Muscle of arm (tissue), 12 donors: ENCODE measurements around the gene CISD3. TPM values are rescaled to one million over a fixed set of nuclear protein-coding genes. Genes with fewer than 3 reads are reported as not detected.
A peak's percentile ranks its signal among the peaks of the same experiment; 100 is the strongest.

ENCODE experiments used
- DNase-seq: peaks from one replicate; pipeline ENCODE4 v3.0.0-alpha.2; 2013
- polyA plus RNA-seq, 12 donors: library from polyadenylated mRNA; unstranded; fragments of 120-200 nt; gene quantifications; one replicate each; pipeline ENCODE4 v1.2.1, GENCODE V29; 2013; ENCODE audit not compliant: insufficient read length in 12 of 12

CISD3 gene
- polyA plus RNA-seq, 12 donors, result 10.7 to 17.4 (median 13.3) TPM; not detected in 1

DNA sequence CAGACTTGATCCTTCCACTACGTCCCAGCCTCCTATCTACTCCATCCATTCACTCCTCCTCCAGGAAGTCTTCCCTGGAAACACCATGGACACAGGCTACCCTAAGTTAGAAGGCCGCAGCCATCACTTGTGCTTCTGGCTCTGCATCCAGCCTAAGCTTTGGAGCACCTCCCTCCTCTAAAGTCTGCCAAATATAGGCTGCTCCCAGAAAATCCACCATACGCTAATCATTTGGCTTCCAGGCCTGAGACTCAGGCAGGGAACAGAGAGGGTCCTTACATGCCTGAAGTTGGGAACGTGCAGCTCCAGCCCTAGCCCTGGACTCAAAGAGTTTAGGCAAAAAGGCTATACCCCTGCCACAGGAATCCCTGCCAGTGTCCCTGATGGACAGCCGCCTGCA, 11.3 kb downstream of the CISD3 start:
- DNase-seq, result peak; percentile 61

DNA sequence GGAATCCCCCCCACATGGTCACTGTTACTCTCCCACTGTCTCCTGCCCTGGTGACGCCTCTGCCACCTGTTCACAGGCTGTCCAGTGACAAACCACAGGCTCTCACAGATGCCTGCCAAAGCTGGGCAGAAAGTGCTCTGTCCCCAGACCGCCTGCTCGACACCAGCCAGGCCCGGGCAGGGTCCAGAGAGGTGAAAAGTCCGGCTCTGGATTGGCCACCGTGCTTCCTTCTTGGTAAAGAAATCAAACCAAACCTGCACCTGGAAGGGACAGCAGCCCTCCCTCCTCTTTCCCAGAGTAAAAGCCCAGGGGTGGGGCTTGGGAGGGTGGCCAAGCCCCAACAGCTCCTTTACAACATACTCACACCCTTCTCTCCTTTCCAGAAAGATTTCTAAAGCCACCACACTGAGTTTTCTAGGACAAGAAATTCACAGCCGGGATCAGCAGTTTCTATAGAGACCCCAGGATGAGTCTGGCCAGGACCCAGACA, 11.8 kb downstream of the CISD3 start:
- DNase-seq, result peak; percentile 87

DNA sequence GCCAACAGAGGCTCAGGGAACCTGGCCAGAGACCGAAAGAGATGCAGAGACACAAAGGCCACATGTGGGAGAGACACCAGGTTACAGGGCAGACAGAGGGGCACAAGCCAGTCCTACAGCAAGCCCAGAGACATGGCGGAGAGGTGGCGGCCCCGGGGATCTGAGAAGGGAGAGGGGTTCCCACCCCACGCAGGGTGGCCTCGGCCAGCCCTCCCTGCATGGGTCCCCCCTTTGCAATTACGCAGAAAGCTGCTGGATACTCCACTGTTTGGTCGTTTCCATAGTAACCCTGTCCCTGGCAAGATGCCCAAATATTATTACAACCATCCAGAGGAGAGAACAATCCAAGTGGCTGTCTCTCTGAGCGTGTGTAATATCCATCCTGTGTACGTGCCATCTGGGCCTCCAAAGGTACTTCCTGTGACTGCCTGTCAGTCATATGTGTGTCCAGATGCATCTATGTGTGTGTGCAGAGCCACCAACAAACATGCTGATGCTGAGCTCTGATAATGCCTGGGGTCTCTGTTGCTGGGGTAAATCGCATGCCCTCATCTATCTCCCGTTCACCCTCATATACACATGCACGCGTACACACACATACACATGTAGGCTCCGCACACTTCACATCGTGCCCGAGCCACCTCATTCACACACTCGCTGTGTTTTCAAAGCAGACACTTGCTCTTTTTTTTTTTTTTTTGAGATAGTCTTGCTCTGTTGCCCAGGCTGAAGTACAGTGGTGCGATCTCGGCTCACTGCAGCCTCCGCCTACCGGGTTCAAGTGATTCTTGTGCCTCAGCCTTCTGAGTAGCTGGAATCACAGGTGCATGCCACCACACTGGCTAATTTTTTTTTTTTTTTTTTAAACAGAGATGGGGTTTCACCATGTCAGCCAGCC, 12.5 kb downstream of the CISD3 start:
- DNase-seq, result peak; percentile 96

DNA sequence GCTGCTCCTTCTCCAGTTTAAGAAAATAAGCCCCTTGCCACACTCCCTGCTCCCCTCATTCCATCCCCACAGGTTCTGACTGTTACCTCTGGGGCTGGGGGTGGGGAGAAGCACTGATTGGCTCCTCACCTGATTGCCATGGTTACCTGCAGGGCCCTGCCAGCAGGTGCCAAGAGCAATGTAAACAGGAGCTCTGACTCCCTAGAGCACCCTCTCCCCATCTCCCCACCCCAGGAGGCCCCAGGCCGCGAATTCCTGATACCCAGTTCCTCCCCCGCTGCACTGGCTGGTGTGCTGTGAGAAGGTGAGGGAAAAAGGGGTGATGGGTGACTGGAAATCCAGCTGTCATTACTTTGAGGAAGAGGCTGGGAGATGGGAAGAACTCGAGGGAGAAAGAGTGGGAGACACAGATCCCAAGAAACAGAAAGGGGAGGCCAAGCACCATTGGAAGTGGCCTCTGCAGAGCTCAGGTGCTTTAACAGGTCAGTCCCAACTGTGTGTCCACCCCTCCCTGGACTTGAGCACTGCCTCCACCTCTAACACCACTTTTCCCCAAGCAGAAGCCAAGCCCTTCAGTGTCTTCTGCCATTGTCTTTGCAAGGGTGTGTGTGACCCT, 13.5 kb downstream of the CISD3 start:
- no peak for DNase-seq

DNA sequence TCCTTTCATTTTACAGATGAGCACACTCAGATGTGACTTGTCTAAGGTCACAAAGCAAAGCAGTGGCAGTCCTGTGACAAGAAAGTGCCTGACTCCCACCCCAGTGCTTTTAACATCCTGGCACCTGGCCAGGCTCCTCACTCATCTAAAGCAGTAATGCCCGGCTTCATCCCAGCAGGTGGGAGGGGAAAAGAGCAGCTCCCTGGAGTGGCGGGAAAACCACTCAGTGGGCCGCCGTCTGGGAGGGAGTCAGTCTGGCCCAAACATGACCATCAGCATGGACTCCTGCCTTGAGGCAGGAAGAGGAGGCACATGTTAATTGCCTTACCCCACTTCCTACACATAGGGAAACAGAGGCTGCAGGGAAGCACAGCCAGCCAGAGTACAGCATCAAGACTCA, 15.4 kb downstream of the CISD3 start:
- no peak for DNase-seq

DNA sequence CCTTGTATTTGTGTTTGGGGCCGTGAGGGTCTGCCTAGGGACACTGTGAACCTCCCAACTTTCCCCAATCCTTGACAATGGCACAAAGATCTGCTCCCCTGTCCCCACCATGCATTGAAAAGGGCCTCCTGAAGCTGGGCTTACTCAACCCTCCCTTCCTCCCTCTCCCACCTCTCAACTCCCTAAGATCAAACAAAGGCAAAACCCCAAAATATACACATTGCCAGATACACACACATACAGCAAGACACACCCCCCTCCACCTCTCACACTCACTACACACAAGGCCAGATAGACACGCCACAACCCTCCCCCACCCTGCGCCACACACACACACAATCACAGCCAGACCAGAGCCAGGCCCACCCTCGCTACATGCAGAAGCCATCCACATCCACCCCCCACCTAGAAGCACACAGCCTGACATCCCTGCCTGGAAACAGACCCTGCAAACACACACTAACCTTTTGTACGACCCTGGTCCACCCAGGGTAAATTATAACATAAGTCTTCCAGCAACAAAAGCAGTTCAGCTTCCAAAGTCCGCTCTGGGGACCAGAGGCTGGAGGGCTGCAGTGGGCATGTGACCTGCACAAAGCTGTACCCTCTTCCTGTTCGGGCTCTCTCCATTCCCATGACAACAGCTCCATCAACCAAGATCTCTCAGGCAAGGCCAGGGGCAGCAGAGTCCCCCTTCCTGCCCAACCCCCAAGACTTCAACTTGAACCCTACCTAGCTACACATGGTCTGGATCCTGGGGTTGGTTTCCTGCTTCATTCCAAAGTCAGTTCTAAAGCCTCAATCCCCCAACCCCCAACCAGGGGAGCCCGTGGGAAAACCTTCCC, 16.1 kb downstream of the CISD3 start:
- DNase-seq, result no peak

DNA sequence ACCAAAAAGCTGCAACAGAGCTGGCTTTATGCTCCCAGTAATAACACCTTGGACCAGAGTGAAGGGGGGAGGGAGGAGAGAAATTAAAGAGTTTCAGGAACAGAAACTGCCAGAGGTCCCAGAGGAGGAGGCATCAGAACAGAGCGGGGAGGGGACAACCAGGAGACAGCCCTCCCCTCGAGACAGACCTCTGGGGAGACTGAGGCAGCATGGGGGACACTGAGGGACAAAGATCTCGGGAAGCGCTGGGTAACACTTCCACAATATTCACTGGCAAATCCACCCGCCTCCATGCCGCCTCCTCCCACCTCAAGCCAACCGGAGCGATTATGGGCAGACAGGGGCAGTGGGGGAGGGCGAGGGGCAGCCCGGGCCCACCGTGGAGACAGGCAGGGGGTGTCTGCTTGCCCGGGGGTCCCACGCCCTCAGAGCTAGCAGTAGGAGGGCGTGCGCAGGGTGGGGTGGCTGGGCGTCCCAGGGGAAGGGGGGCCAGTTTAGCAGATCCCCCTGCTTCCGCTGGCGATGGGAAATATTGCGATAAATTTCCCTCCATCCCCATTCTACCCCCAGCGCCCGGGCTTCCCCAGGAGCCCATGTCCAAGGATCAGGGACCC, 16.8 kb downstream of the CISD3 start:
- no peak for DNase-seq

DNA sequence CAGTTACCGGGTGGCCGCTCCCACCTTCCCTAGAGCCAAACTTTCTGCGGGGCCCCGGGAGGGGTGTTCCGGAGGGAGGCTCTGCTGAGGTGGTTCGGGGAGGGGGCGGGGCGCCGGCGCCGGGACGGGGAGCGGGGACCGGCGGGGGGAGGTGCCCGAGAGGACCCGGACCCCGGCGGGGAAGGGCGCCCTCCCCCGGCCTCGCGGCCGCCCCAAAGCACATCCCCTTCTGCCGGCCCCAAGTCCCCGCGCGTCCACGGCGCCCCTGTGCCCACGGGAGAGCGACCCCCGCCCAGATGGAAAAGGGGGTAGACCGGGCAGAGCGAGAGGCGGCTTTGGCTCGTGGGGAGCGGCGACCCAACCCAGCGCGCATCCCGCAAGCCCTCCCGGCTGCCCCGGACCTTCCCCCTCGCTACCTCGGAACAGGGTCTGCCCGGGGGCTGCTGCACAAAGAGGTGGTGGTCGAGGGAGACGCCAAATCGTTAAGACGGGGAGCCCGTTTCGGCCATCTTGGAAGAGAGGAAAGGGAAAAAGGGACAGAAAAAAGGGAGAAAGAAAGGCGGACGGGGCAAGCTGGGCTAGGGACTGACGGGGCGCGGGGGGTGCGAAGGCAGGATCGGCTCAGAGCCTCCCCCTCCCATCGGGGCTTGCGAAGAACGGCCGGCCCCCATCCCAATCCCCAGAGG, 17.5 kb downstream of the CISD3 start:
- peak; percentile 41 for DNase-seq

DNA sequence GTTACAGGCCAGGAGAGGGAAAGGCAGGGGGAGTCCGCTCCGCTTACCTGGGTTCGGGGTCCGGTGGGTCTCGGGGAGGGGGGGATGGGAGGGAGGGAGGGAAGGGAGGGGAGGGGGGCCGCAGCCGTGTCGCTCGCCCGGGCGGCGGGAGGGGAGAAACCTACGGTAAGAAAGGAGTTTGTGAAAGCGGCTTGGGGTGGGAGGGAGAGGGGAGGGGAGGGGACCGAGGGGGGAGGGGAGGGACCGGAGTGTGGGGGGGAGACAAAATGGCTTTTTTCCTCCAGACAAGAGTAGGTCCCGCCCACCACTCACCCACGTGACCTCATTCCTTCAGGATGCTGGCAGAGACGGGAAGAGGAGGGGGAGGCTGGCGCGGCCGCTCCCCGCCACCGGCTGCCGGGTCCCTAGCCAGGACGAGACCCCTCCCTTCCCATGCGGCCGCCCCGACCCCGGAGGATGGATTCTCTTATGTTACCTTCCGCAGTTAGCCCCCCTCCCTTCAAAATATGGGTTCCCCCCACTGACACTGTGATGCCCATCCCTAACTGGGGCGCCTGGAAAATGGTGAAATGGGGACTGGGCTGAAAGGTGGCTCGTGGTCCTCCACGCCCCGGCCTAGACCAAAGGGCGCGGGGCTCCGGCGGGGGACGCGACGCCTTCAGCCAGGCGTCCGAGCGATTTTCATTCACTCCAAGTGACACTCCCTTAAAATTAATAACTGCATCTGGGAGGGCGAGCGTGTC, 18.2 kb downstream of the CISD3 start, which contains the start of gene PCGF2:
Gene PCGF2, minus strand, starts transcription at position 188 of the 743 bp plus-strand sequence. CDS start 7,934 bp downstream, outside the sequence.
- DNase-seq, result peak; percentile 94

DNA sequence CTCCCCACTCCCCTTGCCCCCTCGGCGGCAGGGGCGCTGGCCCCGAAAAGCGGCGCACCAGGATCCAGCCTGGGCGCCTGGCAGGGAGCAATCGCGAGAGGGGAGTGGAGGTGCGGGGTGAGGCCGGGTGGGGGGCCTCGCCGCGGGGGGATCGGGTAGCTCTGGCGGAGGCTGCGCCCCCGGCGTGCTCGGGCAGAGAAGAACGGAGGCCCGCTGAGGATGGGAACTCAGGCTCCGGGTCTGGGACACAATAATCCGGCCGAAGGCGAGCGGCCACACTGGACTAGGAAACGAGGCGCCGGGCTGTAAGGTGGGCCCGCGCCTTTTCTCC, 18.7 kb downstream of the CISD3 start:
- no peak for DNase-seq

DNA sequence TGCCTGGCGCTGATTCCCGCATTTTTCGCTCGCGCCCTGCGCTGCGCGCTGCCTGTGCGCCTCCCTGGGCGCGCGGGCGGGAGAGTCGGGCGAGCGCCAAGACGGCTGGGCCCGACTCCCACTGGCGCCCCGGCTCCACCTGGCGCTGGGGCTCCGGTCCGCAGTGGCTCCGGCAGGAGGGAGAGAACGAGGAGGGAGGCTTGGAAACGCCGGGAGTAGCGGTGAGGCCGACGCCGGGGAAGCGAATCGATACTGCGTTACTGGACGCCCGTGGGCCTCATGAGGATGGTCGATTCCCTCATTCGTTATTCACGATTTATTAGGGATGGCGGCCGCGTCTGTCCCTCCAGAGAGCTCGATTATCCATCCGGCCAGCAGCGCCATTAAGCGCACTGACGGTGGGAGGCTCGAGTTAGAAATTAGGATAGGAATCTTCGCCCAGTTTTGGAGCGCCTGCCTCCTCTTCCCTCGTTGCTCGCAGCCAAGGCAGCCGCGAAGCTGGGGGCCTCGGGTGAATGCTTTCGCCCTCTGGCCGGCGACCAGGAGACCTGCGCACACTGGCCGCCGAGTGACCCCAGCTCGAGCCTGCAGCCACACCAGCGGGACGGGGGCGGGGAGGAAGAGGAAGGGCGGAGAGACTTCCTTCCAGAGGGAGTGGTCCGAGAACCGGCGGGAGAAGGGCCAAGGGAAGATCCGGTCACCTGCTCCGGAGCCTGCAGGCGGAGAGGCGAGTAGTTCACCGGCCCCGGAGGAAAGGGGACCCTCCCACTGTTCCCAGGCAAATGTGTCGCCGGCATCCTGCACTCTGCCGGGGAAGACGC, 19.3 kb downstream of the CISD3 start:
- DNase-seq, result peak; percentile 80

DNA sequence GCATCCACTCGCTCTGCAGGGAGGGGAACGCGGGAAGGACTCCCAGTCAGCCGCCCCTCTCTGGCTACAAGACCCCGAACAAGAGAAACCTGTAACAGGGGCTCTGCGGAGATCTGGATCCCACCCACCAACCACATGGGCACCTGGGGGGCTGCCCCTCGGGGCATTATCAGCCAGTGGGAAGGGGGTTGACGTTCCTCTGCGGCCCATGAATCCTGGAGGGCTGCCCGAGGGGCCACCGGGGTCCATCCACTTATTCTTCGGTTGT, 19.8 kb downstream of the CISD3 start:
- no peak for DNase-seq

DNA sequence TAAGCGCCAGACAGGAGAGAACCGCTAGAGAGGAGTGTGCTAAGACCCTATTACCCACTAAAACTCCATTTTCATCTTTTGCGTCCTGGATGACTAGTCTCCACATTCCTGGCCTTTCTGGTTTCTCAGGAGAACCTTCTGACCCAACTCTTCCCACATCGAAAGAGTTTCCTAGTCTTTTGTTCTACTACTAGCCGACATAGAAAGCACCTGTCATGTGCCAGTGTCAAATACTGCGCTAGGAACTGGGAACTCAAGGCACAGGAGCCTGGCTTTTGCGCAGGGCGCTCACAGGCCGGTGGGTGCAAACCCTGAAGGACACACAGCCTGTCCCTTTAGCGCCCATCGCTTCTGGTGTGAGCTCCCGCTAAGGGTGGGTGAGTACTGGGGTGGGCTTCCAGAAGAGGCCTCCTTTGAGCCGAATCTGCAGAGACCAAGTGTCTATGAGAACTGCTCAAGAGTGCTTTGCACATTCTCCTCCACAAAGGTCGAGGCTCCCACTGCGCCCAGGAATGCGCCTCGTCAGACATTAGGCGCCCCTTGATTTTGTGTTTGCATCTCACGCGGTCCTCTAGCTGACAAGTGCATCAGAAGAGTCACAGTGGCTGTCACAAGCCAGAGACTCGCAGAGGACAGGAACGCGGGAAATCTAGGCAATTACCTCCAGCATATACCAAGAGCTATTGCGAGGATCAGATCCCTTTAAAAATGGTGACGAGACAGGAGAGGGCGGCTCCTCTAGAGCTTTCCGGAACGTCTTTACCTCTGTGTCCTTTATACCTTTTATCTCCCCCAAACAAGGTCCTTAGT, 20.4 kb downstream of the CISD3 start:
- no peak for DNase-seq

DNA sequence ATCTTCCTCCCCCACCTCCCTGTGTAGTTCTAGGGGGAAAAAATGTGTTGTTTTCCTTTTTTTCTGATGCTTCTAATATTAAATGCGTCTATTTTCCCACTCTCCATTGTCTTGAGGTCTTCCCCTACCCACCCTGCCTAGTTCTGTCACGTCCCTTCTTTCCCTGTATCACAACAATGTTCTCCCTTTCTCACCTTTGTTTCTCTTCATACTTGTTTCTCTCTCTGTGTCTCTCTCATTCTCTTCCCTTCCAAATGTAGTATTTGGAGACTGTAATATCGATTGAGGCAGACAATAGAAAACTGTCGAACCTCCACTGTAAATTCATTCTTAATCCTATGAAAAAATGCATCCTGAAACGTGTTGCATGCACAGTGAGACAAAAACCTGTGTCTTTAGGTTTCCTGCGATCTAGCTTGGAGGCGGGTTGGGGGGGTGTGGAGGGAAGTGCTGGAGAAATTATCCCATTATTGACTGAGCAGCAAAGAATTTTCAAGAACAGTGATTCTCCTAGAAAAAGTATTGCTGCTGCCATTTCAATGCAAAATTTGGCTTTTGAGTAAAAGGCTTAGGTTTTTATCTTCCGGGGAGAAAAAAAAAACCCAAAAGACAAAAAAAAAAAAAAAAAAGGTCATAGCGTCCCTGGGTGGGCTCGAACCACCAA, 21.1 kb downstream of the CISD3 start:
- DNase-seq, result no peak

DNA sequence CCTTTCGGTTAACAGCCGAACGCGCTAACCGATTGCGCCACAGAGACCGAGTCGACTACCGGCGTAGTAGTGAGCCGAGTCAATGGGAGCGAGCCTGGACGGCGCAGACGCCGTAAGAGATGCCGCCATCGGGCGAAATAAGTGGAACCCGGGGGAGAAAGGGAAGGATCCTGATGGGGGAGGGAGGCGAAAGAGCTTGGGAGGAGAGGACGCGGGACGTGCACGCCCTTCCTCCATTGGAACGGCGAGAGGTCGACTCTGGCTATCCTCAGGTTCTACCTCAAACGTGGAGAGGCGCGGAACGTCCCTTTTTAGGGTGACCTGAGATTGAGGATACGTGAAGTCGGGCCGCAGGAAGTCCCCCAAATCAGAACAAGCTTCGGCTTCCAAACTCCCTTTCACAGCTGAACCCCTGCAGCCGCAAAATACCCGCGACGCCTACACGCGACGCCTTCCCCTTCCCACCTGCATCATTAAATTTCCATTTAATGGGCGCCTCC, 21.7 kb downstream of the CISD3 start:
- peak; percentile 93 for DNase-seq

DNA sequence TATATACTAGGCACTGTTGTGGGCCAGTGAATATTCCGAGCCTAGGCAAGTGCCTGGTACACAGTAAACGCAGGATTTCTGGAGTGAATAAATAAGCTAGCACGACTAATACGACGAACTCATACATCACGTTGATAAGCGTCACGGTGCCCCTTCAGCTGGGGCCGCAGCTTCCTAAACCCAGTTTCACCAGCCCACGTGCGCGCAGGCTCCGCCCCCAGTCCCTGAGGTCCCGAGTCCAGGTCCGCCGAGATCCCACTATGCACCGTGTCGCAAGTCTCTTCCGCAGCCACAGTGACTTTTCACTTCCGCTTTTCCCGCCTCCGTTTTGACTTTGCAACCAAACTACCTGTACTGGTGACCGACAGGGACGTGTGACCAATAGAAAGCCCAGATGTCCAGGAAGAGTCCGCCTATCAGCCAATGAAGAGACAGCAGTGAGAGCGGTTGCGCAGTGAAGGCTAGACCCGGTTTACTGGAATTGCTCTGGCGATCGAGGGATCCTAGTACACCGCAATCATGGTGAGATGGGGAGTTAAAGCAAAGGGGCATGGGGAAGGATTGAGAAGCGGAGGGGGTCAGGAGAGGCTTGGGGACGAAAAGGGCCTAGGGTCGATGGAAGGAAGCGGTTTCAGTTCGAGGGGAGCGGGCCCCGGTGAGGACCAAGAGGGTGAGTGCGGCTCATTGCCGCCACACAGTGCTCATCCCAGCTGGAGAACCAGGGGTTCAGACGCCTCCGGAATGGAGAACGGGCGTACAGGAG, 22.3 kb downstream of the CISD3 start, which contains the start of gene PSMB3:
Gene PSMB3, plus strand, starts transcription at position 434 of the 763 bp plus-strand sequence. Its CDS starts 86 bp downstream, at position 520.
- DNase-seq, result peak; percentile 98

DNA sequence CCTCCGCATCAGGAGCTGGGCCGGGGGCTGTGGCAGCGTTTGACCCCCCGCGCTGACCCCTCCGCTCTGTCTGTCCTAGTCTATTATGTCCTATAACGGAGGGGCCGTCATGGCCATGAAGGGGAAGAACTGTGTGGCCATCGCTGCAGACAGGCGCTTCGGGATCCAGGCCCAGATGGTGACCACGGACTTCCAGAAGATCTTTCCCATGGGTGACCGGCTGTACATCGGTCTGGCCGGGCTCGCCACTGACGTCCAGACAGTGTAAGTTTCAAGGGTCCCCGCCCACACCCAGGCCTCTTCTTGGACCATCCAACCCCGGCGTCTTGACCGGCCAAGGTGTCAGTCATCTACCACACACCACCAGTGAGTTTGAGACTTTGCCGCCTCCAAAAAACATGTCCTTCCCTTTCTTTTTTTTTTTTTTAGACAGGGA, 22.9 kb downstream of the CISD3 start:
- no peak for DNase-seq
